ENCODE data around the gene MCF2. TPM values are rescaled to one million over a fixed set of nuclear protein-coding genes. Genes with fewer than 3 reads are reported as not detected.
"Not testable (repeated sequence)": the region's sequence is repeated elsewhere in the genome, so short reads cannot be mapped to it uniquely, and the experiment has no call there.

Gene MCF2, protein sequence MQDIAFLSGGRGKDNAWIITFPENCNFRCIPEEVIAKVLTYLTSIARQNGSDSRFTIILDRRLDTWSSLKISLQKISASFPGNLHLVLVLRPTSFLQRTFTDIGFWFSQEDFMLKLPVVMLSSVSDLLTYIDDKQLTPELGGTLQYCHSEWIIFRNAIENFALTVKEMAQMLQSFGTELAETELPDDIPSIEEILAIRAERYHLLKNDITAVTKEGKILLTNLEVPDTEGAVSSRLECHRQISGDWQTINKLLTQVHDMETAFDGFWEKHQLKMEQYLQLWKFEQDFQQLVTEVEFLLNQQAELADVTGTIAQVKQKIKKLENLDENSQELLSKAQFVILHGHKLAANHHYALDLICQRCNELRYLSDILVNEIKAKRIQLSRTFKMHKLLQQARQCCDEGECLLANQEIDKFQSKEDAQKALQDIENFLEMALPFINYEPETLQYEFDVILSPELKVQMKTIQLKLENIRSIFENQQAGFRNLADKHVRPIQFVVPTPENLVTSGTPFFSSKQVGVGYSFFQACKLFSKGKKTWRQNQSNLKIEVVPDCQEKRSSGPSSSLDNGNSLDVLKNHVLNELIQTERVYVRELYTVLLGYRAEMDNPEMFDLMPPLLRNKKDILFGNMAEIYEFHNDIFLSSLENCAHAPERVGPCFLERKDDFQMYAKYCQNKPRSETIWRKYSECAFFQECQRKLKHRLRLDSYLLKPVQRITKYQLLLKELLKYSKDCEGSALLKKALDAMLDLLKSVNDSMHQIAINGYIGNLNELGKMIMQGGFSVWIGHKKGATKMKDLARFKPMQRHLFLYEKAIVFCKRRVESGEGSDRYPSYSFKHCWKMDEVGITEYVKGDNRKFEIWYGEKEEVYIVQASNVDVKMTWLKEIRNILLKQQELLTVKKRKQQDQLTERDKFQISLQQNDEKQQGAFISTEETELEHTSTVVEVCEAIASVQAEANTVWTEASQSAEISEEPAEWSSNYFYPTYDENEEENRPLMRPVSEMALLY
- polyA plus RNA-seq (2013, experiment 1 of 2; ENCODE audit: insufficient read length) = 0.08 TPM
- 0.07 TPM for polyA plus RNA-seq (2013, experiment 2 of 2; ENCODE audit: insufficient read length)

DNA sequence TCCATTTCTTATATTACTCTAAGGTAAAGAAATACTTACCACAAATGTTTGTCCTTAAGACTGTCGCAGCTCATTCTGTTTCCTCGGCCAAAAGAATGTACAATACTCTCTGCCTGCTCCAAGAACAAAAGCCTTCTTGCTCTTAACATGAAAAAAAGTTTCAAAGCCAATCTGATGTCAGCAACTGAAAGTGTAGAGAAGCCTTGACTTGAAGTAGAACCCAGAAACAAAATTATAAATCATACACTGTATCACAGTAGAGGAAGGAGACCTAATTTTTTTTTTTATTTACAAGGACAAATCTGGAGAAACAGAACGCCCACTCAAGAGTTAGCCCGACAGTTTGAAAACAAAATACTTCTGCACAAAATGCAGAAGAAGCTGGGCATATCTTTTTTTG is at the start of gene MCF2:
Gene MCF2, minus strand, starts transcription at position 101 of the 400 bp plus-strand sequence. CDS start 56,423 bp downstream, outside the sequence.
- DNase-seq = no peak

- no peak for DNase-seq
Measured at GRCh38 chrX:139751053-139751452, 43.1 kb upstream of the MCF2 start.

DNA sequence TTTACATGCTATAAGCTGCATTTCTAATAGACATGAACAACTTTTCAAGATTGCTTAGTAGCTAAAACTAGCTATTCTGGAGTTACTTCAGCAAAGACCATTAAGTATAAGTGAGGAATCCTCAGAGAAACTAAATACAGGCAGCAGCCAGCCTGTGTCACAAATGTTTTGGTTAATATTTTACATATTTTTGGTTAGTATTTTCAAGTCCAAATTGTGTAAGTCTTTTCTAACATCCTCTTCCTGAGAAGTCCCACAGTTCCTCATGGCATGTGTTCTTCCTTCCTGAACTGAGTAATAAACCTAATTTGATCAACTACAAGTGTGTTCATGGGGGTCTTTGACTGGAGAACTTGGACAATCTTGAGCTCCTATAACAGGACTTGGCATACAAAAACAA is 42.4 kb upstream of the MCF2 start:
- DNase-seq = peak; percentile 19

DNA sequence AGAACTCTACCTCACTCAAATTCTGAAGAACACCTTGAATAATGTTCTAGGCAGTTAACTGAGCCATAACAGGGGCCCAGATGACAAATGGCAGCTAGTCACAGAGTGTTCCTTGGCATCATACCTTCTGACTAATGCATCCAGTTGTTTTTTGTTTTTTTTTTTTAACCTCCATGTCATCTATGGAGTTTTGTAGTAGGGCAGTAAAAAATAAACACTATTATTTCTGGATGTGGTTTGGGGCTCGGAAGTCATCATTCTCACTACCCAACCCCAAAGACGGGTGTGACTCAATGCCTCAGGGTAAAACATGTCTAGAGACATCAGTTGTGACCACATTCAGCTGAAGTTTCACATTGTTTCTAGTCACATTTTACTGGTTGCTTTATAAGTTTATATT is 31.2 kb upstream of the MCF2 start:
- DNase-seq = peak; percentile 15

GRCh38 chrX:139738581-139738980 is 30.6 kb upstream of the MCF2 start:
- peak; percentile 5 for DNase-seq

- DNase-seq = peak; percentile 3
Measured at GRCh38 chrX:139736151-139736550, 28.2 kb upstream of the MCF2 start.

DNA sequence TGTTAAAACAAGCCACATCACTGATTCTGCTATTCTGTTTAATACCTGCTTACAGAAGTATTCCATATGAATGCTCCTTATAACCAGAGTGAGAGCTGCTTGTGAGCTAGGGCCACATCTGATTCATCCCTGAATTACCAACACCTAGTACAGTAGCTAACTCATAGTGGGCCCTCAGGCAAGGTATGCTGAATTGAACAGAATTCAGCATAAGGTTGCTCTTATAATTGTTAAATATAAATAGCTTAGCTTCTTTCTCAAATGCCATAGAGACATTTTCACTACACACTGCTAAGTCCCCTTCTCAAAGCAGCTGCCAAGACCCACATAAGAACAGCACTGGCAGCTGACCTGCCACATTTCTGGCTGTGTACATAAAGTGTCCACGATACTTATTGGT is 27.0 kb upstream of the MCF2 start:
- no peak for DNase-seq

DNA sequence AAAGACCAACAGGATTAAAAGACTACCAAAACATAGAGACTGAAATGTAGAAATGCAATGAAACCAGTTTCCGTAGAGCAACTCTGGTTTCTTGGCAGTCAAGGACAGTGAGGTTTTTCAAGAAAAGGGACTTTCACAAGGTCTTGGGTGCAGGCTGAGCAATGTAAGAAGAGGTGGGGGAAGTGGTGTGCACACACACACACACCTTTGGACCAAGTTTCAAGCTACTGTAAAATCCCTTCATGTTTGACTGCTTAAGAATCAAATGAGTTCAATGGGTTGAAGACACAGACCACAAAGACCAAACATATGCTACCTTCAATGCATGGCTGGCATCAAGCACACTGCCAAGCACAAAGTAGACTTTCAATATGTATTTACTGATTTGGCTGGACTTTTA is 17.8 kb upstream of the MCF2 start:
- no peak for DNase-seq

DNA sequence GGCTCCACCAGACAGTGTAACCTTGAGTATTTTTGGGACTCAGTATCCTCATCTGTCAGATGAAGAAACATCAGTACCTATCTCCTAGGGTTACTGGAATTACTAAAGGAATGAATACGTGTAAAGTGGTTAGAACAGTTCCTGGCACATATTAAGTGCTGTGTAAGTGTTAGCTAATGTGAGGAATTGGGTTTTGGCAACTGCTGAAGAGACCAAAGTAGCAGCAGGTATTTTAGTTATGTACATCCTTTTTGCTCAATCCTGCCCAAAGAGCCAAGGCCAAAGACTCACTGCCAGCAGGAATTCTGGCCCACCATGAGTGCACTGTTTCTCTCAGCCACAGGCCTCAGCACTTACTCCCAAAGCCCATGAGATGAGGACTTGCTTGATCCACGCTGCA is 16.7 kb upstream of the MCF2 start:
- DNase-seq = peak; percentile 2

DNA sequence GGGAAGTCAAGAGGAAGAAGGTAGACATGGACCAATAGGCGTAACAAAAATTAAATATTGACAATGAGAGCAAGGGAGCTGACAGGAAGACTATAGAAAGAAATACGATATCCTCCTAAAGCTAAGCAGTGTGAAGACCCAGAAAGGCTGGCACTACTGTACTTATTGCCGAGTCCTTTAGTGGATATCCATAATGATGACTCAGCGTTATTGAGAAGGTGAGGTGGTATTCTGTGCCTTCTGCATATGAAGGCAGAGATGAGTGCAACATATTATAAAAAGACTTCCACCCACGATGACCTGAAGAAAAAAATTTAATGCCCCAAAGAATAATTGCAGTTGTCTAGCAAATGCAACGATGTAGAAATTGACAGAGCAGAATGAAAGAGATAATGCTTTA is 13.0 kb upstream of the MCF2 start:
- DNase-seq = no peak

DNA sequence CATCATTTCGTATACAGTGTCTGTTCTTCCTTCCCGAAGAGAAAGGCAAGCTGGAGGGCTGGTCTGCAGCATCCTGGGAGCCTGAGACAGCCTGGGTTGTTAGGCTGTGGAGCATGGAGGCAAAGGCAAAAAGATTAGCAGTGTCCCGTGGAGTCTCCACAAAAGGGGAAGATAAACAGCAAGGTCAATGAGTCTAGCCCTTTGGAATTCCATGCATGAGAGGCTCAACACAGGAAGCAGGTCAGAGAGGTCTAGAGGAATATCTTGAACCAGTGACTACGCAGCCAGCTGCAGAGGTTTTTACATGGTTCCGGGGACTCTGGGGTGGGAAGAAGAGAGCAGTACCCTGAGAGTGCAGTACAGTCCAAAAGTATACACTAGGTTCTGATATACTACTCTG is 12.2 kb upstream of the MCF2 start:
- peak; percentile 43 for DNase-seq

GRCh38 chrX:139702658-139703057 is 5.3 kb downstream of the MCF2 start:
- no peak for DNase-seq

DNA sequence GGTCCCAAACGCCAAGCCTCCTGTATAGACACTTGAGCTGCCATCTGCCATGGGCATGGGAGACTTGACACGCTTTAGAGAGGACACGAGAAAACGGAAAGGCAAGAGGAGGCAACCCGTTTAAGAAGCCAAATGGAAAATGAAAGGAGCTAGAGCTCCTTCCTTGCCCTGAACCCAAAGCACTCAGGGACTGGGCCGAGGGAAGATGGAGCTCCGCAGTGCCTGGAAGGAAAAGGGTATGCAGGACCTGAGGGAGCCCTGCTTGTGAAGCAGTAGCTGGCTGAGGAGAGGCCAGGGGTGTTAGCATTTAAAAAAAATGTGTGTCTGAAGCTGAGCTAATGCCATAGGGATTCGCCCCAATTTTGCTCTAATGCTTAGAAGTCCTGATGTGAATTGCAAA is 15.1 kb downstream of the MCF2 start:
- DNase-seq = no peak

DNA sequence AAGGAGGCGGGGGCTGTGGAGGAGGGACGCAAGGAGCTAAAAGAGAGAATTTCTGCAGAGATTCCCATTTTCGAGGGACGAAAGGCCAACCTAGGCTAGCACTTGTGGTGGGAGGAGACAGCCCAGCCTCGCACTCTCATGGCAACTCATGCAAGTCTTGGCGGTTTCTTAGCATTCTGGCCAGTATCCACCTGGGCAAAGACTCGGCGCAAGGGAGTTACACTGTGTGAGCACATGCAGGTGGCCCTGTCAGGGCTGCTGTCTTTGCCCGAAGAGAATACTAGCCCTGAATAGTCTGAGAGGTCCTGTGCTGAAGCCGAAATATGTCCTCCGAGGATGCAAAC is 15.5 kb downstream of the MCF2 start:
- DNase-seq = no peak

DNA sequence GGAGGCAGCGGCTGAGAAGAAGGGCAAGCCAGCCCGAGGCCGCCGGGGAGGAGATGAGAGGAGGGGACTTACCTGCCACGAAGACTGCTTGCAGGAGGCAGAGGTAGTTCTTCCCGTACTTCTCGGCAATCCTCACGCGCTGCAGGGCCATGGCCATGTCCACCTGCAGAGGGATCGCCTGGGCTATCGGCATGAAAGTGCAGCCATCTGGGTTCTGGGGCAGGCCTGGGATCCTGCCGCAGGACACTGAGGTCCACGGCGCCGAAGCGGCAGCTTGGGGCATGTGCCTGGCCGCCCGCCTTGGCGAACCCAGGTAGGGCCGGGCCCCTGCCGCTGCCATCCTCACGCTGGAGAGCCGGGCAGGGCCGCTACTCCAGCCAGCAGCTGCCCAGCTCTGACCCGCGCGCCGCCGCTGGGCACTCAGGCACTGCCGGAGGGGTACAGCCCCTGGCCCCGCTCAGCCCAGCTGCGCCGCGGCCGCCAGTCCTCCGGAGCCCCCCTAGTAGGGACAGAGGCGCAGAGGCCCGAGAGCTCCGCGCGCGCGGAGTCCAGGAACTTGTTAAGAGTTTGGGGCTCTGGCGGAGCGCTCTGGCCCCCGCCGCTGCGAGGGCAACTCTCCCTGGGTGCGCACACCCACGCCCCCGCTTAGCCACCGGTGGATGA is 16.0 kb downstream of the MCF2 start:
- DNase-seq = no peak

DNA sequence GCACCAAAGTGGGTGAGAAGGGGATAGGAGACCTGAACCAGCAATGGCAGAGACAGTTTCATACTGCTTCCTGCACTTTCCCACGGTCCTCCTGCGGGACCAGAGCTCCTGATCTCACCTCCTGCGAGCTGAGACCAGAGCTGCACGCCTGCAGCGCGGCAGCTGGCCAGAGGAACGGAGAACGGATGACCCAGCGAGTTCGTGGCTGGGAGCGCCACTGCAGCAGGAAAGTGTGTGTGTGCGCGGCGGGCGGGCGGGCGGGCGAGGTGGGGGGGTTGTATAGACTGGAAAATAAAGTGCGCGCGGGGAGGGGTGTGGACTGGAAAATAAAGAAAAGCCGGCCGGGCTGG is 16.5 kb downstream of the MCF2 start:
- DNase-seq = no peak

DNA sequence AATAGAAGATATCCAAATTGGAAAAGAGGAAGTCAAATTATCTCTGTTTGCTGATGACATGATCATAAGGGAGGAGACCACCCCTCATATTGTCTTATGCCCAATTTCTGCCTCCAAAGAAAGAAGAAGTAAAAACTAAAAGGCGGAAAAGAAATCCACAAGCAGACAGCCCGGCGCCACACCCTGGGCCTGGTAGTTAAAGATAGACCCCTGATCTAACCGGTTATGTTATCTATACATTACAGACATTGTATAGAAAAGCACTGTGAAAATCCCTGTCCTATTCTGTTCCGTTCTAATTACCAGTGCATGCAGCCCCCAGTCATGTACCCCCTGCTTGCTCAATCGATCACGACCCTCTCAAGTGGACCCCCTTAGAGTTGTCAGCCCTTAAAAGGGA is 22.8 kb downstream of the MCF2 start:
- not testable (repeated sequence) for DNase-seq

GRCh38 chrX:139680356-139680755 is 27.6 kb downstream of the MCF2 start:
- no peak for DNase-seq

GRCh38 chrX:139647597-139647996 is 60.4 kb downstream of the MCF2 start:
- no peak for DNase-seq

- DNase-seq = peak; percentile 10
Measured at GRCh38 chrX:139642241-139642927, 65.6 kb downstream of the MCF2 start.

DNA sequence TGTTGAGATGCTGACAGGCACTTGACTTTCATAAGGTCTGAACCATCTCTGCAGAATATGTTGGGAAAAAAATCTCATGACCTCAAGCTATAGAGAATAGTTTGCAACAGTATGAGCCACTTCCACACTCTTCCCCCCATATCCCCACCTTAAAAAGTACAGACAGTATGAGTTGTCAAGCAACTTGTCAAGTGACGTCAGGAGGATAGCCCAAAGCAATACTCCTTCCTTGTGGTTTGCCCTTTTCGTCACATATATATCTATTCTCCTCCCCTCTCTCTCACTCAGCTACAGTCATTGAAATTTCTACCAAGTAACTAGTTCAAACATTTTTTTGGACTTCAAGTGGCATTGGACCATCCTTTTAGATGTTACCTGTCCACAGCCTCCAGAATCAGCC is 67.7 kb downstream of the MCF2 start:
- DNase-seq = no peak

DNA sequence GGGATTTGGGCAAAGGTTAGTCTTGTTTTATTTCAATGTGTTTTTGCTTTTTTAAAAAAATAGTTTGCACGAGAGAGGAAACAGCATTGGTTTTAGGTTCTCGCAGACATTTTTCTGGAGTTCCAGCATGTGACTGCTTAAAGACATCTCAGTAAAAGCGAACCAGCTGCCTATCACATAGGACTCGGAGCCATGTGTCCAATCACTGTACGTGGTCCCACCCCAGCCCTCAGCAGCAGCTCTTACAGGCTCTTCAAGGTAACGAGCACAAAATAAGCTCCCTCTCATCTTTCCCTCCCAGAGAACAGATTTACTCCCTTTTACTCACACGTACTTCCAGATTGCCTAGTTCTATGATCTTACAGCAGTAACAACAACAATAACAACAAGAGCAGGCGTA is 68.7 kb downstream of the MCF2 start:
- DNase-seq = no peak
